PFSK-1 (cell line): ENCODE results near the gene PNISR.

Experiments
- FOXP2 ChIP-seq: optimal IDR thresholded peaks from 2 replicates; pipeline ENCODE3; 2011; ENCODE audit warnings: borderline replicate concordance, control low read depth, inconsistent platforms; ENCODE audit not compliant: insufficient read depth; ENCODE audit errors: extremely low read length, extremely low read depth
- POLR2AphosphoS5 ChIP-seq: IDR thresholded peaks from 2 replicates; pipeline ENCODE4 v1.6.1; 2012; ENCODE audit warnings: low read depth, mild to moderate bottlenecking, control low read depth, low read length, moderate library complexity
- REST ChIP-seq, 2 experiments: IDR thresholded peaks; 2 replicates each; pipeline versions ENCODE4 v1.6.1 to v1.8.0; 2011 to 2012; ENCODE audit warnings: low read depth in 2 of 2, low read length in 2 of 2, control low read depth in 1 of 2, inconsistent platforms in 1 of 2, mild to moderate bottlenecking in 1 of 2, moderate library complexity in 1 of 2; ENCODE audit not compliant: insufficient read depth in 1 of 2

DNA sequence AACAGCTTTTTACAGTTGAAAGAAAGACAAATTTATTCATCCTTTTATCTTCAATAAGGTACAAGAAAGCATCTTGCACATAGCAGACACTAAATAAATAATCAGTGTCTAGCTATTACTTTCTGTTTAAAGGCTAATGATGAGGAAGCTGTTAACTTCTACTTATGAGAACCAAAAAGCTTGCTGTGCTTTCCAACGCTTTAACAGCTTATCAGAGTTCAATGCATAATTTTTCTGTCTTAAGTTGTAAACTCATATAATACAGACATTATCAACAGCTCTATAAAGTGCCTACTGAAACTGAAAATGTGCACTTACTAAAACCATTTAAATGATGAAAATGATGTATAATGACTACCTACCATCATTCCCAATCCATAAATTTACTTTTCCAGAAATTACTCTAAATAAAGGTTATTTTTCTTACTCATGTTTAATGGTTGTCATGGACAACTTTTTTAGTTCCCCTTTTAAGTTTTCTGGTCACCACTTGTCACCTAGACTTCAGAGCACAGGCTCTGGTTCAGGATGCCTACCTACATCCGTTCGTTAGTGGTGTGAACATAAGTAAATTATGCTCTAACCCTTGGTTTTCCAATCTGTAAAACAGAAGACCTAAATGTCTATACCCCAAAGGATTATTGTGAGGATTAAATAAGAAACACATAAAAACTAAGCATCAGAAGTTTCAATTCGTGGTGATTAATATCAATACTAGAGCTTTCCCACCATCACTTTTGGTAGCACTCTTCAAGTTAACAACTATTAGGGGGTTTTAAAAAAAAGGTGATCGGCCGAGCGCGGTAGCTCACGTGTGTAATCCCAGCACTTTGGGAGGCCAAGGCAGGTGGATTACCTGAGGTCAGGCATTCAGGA, 8.0 kb downstream of the PNISR start:
- TF ChIP-seq REST (IDR thresholded peaks at IDR 0.05; ENCODE audit: insufficient read depth in 1 of 2, low read depth in 2 of 2, low read length in 2 of 2) (no peak), POLR2AphosphoS5 (no peak), FOXP2 (no peak)
